Daoy (cell line): Measurements from ENCODE around the gene CKM. TPM values are rescaled to one million over a fixed set of nuclear protein-coding genes. Genes with fewer than 3 reads are reported as not detected.
A peak's percentile ranks its signal among the peaks of the same experiment; 100 is the strongest.
"Not testable (repeated sequence)": the region's sequence is repeated elsewhere in the genome, so short reads cannot be mapped to it uniquely, and the experiment has no call there.

Source experiments
- DNase-seq: peaks from one replicate; pipeline ENCODE4 v3.0.0-alpha.2; 2015; ENCODE audit warnings: low read depth
- total RNA-seq: library from RNA; depleted of rRNA; stranded (reverse); fragments of >200 nt; shearing (Covaris generic); gene quantifications from 2 replicates; pipeline ENCODE4 v1.2.3, GENCODE V29; 2014

Gene CKM
- total RNA-seq, 1 experiment from 2014 or later = 0.06 TPM

DNA sequence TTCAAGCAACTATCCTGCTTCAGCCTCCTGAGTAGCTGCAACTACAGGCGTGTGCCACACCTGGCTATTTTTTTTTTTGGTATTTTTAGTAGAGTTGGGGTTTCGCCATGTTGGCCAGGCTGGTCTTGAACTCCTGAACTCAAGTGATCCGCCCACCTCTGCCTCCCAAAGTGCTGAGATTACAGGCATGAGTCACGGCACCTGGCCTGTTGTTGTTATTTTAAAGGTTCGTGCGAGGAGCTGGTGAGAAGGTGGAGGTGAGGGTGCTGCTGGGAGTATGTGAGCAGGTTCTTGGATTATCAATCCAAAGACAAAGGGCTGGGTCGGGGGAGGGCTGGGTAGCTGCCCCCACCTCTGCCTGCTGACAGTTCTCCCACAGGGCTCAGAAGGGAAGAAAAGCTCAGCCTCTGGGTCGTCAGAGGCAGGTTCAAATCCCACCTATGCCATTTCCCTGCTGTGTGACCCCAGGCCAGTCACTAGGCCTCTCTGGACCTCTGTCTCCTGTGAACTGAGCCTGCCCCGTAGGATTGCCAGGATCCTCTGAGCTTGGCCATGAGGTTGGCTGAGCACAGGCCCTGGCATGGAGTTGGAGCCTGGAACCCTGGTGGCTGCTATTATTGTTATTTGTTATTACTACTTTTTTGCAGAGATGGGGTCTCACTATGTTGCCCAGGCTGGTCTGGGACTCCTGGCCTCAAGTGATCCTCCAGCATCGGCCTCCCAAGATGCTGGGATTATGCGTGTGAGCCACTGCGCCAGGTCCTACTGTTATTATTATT is 1.5 kb downstream of the CKM start:
- DNase-seq = no peak

DNA sequence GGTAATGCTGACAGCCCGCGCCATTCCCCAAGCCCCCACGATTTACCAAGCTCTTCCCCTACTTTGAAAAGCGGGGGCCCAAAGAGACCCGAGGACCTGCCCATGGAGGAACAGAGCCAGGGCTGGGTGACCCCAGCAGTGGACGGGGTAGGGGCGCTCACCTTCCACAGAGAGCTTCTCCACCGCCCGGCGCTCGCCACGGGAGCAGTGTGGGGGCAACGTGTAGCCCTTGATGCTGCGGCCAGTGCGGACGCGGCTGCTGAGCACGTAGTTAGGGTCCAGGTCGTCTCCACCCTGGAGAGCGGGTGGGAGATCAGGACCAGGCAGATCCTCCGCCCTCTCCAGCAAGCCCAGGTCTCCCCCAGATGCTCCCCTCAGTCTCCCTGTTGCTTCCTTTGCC is 7.4 kb downstream of the CKM start:
- DNase-seq = no peak

DNA sequence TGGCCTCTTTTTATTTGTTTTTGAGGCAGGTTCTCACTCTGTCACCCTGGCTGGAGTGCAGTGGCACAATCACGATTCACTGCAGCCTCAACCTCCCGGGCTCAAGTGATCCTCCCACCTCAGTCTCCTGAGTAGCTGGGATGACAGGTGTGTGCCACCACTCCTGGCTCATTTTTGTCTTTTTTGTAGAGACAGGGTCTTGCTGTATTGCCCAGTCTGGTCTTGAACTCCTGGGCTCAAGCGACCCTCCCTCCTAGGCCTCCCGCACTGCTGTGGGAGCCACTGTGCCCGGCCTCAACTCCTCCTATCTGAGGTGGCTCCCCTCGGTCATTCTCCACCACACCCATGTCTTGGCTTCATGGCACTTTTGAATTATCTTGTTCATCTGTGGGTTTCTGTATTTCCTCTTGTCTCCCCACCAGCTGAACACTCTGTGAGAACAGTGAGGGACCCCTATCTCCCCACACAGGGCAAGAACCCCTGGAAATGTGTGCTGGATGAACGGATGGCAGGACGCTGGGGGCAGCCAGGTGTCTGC is 7.9 kb downstream of the CKM start:
- no peak for DNase-seq

DNA sequence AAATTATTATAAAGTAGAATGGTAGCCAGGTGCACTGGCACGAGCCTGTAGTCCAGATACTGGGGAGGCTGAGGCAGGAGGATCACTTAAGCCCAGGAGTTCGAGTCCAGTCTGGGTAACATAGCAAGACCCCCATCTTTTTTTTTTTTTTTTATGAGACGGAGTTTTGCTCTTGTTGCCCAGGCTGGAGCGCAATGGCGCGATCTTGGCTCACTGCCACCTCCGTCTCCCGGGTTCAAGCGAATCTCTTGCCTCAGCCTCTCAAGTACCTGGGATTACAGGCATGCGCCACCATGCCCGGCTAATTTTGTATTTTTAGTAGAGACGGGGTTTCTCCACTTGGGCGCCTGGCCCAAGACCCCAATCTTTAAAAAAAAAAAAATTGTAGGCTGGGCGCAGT is 10.4 kb downstream of the CKM start:
- DNase-seq = not testable (repeated sequence)

DNA sequence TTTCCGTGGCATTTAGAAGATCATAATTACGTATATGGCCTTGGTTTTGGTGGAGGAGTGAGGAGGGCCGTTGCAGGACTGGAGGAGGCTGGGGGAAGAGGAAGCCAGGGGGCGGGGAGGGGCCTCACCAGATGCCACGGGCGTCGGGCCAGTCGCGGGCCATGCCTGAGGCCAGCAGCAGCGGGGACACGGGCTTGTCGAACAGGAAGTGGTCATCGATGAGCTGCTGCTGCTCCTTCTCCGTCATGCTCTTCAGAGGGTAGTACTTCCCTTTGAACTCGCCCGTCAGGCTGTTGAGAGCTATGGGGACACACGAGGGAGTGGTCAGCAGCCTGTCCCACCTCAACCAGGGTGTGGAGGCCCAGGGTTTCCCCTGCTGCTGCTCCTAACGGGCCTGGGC is 11.1 kb downstream of the CKM start:
- peak; percentile 25 for DNase-seq

DNA sequence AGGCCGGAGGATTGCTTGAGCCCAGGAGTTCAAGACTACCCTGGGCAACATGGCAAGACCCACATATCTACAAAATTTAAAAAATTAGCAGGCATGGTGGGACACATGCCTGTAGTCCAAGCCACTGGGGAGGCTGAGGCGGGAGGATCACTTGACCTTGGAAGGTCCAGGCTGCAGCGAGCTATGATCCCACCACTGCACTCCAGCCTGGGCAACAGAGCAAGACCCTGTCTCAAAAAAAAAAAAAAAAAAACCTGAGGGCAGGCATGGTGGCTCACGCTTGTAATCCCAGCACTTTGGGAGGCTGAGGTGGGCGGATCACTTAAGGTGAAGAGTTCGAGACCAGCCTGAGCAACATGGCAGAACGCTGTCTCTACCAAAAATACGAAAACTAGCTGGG is 13.4 kb downstream of the CKM start:
- not testable (repeated sequence) for DNase-seq

DNA sequence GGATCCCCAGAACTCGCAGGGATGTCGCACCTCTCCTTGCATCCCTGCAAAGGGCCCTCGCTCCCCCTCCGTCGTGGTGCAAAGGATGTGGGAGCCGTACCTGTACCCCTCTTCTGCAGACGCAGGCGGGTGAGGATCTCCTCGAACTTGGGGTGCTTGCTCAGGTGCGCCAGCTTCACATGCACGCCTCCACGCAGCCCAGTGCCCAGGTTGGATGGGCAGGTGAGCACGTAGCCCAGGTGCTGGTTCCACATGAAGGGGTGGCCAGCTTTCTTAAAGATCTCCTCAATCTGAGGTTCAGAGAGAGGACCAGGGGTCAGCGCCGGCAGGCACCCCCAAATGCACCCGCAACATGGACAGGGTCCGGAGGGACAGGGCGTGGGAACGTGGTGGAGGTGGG is 15.3 kb downstream of the CKM start:
- DNase-seq = no peak

DNA sequence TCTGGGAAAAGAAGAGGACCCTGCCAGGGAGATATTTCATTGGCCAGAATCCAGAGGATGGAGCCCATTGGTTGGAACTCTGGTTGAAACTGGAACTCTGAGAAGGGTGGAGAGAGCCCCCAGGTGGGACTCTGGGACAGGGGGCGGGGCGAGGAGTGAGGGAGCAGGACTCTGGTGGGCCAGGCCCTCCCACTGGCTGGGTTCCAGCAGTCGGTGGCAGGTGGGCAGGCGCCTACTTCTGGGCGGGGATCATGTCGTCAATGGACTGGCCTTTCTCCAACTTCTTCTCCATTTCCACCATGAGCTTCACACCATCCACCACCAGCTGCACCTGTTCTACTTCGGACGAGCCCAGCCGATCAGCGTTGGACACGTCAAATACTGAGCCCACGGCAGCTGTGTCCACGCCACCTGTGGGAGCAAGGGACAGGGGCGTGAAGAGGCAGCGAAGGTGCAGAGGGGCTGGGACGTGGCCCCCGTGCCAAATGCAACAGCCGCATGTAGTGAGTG is 16.1 kb downstream of the CKM start:
- no peak for DNase-seq

DNA sequence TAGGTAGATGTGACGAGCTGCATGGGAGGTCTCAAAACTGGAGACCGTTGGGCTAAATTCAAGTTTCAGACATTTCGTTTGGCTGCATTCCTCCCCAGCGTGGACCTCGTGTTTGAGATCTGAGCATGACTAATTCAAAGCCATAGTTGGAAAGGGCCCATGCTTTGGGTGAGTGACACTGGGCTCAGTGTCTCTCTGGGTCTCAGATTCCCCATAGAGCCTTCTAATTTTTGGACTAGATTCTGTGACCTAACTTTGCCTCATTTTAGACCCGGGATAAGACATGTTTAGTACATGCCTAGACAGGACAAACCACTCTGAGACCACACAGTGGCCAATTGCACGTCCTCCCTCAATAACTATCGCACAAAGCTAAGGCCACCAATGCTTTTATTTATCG is 16.6 kb downstream of the CKM start:
- DNase-seq = no peak

DNA sequence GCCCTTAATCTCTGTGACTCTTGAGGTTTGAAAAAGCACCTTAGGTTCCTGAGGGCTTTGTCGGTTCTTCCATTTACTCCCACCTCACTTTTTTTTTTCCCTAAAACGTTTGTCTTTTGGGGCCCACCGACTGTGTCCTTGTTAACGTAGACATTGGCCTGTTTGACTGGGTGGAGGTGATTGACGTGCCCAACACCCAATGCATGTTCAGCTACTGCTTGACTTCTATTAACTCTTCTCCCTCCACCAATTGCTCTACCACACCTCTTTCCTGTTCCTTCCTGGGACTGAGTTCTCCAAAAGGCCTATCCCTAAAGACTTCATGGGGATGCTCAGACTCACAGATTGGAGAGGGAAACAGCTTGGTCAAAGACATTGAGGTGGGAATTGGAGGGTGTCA is 17.3 kb downstream of the CKM start:
- no peak for DNase-seq

DNA sequence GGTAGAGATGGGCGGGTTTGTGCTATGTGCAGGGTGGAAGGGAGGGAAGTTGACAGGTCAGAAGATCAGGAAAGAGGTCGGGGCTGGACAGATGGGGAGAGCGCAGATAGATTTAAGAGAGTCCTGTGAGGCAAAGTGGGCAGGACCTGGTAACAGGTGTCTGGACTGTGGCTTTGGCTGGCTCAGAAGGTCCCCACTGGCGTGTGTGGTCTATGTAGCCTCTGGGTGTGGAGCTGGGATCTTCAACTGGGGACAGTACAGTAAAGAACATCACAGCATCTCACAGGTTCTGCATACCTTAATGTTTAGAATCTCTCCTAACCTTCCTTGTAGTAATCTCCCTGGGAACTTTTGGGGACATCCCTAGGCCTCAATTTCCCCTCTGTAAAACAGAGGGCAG is 17.7 kb downstream of the CKM start:
- DNase-seq = no peak

DNA sequence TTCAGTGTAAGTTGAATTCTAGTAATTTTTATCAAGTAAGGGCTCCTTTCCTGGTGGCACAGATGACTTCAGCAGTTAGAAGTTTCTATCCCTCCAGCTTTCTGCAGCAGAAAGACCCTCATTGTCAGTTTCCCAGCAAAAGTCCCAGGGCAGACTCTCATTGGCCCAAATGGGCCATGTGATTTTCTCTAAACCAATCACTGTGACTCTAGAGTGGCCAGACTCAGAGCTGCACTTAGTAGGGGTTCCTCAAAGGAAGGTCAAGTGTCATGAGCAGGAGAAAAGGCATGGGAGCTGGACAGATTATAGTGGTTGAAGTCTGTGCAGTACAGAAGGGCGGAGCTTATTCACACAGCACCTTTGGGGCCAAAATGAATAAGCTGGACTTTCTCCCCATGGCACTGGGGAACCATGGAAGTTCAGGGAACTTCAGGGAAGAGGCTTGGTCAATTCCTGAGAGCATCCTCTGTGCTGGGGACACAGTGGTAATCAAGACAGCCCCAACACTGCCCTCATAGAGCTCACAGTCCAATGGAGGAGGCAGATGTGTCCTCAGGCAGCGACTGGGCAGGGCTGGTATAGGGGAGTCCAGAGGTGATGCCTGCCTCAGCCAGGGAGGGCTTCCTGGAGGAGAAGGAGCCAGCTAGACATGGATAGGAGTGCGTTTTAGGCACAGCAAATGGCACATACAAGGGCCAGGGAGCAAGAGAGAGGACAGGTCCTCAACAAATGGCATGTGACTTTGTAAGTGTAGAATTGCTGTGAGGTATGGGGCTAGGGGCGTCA is 18.3 kb downstream of the CKM start:
- DNase-seq = no peak

DNA sequence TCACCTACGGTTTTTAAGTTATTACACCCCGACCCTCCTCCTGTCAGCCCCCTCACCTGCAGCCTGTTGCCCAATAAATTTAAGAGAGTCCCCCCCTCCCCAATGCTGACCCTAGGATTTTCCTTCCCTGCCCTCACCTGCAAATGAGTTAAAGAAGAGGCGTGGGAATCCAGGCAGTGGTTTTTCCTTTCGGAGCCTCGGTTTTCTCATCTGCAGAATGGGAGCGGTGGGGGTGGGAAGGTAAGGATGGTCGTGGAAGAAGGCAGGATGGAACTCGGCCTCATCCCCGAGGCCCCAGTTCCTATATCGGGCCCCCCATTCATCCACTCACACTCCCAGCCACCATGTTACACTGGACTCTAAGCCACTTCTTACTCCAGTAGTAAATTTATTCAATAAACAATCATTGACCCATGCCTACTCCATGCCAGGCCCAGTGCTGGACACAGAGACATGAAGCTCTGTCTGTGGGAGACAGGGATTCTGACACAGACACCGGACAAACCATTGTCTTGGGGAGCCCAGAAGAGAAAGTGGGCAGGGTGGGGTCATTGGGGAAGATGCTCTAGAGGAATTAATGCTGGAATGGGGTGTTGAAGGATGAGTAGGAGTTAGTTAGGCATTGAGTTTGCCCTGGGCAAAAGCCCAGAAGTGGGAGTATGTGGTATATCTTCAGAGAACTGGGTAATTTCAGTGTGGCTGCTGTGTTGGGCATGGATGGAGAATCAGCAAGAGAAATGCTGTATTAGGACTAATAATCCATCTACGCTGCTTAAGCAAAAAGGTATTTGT is 19.2 kb downstream of the CKM start:
- no peak for DNase-seq

DNA sequence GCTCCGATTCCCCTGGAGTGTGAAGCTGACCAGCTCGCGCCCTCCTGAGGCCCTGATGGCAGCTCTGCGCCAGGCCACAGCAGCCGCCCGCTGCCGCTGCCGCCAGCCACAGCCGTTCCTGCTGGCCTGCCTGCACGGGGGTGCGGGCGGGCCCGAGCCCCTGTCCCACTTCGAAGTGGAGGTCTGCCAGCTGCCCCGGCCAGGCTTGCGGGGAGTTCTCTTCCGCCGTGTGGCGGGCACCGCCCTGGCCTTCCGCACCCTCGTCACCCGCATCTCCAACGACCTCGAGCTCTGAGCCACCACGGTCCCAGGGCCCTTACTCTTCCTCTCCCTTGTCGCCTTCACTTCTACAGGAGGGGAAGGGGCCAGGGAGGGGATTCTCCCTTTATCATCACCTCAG is 20.3 kb downstream of the CKM start:
- no peak for DNase-seq

DNA sequence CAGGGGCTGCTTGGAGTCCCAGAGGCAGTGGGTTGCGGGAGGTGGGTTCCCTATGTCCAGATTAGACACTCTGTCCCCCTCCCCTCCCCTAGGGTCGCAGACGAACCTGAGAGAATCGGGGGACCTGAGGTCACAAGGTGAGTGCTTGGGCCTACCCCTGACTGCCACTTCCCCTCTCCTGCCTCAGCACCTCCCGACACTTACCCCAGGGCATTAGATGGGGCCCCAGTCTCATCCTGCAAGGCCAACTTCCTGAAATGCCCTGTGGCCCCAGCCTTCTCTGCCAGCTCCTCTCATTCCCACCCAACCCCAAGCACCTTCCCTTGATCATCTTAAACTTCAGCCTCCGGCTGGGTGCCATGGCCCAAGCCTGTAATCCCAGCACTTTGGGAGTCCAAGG is 23.0 kb downstream of the CKM start:
- DNase-seq = no peak

DNA sequence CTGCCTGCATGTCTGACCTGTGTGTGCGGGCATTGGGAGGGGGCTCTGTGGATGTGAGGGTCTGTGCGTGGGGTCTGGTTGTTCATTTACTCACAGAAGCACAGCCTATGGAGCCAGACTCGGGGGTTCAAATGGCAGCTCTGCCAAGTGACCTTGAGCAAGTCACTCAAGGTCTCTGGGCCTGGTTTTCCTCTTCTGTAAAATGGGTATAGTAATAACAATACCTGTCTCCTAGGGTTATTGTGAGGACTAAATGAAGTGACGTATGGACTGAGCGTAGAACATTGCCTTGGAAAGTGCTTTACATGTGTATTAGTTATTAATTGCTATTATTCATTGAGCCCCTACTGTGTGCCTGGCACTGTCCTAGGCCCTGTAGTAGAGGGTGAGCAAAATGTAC is 24.4 kb downstream of the CKM start:
- DNase-seq = no peak

DNA sequence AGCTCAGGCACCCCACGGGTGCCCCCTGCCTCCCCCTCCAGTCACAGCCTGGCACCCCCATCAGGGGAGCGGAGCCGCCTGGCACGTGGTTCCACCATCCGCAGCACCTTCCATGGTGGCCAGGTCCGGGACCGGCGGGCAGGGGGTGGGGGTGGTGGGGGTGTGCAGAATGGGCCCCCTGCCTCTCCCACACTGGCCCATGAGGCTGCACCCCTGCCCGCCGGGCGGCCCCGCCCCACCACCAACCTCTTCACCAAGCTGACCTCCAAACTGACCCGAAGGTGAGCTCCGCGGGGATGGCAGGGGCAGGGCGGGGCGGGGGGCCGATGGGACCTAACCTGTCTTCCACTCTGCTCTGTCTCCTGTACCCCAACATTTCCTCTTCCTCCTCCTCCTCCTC is 25.0 kb downstream of the CKM start:
- no peak for DNase-seq

DNA sequence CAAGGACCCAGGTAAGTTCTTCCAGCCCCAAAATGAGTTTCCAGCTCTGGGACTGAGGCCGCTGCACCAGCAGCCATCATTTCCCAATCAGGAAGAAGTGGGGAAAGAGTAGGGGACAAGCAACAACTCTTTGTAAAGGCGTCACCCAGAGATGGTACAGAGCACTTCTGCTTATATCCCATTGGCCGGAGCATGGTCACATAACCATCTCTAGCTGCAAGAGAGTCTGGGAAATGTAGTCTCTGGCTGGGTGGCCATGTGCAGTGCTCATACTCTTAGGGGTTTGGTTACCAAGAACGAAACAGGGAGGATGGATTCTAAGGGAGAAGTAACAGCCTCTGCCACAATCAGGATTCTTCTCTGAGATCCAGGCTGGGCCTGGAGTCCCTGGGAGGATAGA is 26.3 kb downstream of the CKM start:
- no peak for DNase-seq

DNA sequence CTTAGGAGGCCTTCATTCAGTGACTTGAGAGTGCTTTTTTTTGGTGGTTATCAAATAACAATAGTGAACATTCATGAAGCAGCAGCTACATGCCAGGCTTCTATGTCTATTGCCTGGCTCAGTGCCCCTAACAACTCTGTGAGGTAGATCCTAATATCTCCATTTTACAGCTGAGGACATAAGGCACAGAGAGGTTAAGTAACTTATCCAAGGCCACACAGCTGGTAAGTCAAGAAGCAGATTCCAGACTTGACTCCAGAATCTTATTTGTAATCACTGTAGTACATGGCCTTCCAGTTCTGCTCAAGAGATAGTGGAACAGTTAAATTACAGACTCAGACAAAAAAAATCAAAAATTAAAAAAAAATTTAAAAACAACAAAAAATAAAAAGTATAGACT is 26.8 kb downstream of the CKM start:
- no peak for DNase-seq

DNA sequence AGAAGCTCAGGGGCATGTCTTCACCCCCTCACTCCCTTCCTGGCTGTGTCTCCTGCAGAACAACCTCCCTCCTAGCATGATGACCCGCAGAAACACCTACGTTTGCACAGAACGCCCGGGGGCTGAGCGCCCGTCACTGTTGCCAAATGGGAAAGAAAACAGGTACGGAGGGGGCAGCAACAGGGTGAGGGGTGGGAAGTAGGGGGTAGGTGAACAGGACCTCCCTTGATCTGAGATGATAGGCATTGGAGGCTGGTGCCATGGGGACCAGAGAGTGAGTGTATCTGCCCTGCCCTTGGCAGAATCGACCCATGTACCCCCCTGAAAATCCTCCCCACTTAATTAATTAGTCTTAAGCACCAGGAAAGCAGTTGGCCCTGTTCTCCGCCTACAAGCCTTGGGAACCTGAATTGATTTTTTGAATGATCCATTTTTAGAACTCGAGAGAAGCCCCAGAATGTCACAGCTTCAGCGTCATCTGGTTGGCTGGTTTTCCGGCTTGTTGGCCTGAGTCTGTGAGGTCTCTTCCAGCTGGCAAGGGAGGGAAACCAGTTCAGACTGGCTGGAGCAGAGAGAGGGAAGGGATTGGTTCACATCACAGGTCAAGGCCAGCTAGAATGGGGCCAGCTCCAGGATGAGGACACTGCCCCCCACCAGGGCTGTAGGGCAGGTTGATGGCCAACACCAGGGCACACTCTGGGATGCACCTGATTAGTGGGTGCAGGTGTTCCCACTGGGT is 28.2 kb downstream of the CKM start:
- no peak for DNase-seq

DNA sequence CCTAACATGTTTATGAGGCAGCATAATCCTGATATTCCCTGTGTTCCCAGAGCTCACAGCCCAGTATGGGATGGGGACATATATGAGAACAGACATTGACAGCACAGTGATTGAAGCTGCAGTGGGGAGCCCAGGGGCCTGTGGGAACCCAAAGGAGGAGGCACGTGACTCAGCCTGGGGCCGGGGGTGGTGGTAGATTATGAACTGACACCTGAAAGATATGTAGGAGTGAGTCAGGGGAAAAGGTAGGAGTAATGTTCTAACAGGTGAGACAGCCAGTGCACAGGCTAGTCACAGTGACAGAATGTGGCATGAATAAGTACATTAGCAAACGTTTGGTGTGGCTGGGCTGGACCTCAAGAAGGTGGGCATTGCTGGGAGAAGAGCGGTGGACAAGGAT is 29.0 kb downstream of the CKM start:
- DNase-seq = no peak
